GM18505 (cell line): ENCODE results near the gene FHL3.

Experiments
- ATAC-seq: cut with Tn5 transposase; IDR thresholded peaks from one replicate; pipeline ENCODE4 v1.9.1; 2021; ENCODE audit not compliant: unreplicated experiment
- POLR2A ChIP-seq: IDR thresholded peaks from 4 replicates; pipeline ENCODE4 v1.6.1; 2011; ENCODE audit warnings: borderline replicate concordance; ENCODE audit not compliant: insufficient read depth, insufficient read length; ENCODE audit errors: extremely low read depth

Gene FHL3

GRCh38 chr1:37954316-37954971, 50.9 kb downstream of the FHL3 start:
- no peak for TF ChIP-seq POLR2A
- no peak for ATAC-seq

GRCh38 chr1:37952738-37953137, 52.6 kb downstream of the FHL3 start:
- TF ChIP-seq POLR2A: no peak
- ATAC-seq: no peak

- ATAC-seq: no peak
Observed at GRCh38 chr1:37951783-37952624, 53.3 kb downstream of the FHL3 start.

GRCh38 chr1:37951041-37951782, 54.1 kb downstream of the FHL3 start:
- TF ChIP-seq POLR2A: no peak
- no peak for ATAC-seq

More at GRCh38 chr1:37951783-37952624, 53.3 kb downstream of the FHL3 start:
- TF ChIP-seq POLR2A: no peak

- no peak for ATAC-seq
- TF ChIP-seq POLR2A: no peak
Observed at GRCh38 chr1:37949524-37950152, 55.7 kb downstream of the FHL3 start.

GRCh38 chr1:37948841-37949240, 56.5 kb downstream of the FHL3 start:
- no peak for TF ChIP-seq POLR2A
- ATAC-seq: no peak

- ATAC-seq: no peak
- TF ChIP-seq POLR2A: no peak
Observed at GRCh38 chr1:37948166-37948565, 57.1 kb downstream of the FHL3 start.

GRCh38 chr1:37947364-37947763, 58.0 kb downstream of the FHL3 start:
- TF ChIP-seq POLR2A: no peak
- no peak for ATAC-seq
